AG09319 (cell line): ENCODE results near the gene ANAPC16.
"Not testable (repeated sequence)": the region's sequence is repeated elsewhere in the genome, so short reads cannot be mapped to it uniquely, and the experiment has no call there.

Experiments used
- DNase-seq: peaks from one replicate; pipeline ENCODE4 v3.0.0-alpha.2; 2010; ENCODE audit warnings: low read depth; ENCODE audit errors: extremely low read depth
- CTCF ChIP-seq: IDR thresholded peaks from 2 replicates; pipeline ENCODE4 v1.5.1; 2011; ENCODE audit warnings: low read depth, mild to moderate bottlenecking, inconsistent platforms, low read length, moderate library complexity

ANAPC16 gene

GRCh38 chr10:72194949-72195348 lies 20.9 kb upstream of the ANAPC16 start:
- no peak for DNase-seq

DNA sequence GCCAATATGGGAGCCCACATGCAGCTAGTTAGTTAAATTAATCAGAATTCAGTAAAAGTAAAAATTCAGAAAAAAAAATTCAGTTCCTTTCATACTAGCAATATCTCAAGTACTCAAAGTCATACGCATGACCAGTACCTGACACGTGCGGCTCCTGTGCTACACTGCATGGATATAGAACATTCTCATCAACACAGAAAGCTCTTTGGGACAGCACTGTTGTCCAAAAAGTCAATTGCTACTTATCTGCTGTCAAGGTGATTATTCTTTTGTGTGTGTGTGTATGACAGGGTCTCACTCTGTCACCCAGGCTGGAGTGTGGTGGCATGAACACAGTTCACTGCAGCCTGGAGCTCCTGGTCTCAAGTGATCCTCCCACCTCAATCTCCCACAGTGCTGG lies 14.9 kb upstream of the ANAPC16 start:
- no peak for DNase-seq
- TF ChIP-seq CTCF = no peak

More at GRCh38 chr10:72194949-72195348, 20.9 kb upstream of the ANAPC16 start:
- TF ChIP-seq CTCF = no peak

- TF ChIP-seq CTCF = no peak
- DNase-seq = no peak
Observed at GRCh38 chr10:72201293-72201692, 14.5 kb upstream of the ANAPC16 start.

DNA sequence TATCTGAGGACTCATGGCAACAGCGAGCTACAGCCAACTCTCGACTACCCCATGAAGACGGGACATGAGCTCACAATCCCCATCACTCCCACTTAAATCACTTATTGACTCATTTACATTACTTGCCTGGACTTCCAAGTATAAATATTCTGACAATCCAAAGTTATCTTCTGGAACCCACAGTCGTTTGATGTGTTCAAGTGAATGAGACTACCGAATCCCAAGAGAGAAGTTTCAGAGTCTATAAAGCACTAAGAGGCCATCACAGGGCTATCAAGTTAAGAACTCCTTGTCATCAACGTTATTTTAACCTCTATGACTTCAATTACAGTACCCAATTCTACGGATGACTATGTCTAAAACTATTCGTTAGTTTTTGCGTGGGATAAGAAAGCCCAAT lies 11.5 kb upstream of the ANAPC16 start:
- no peak for TF ChIP-seq CTCF
- DNase-seq = no peak

DNA sequence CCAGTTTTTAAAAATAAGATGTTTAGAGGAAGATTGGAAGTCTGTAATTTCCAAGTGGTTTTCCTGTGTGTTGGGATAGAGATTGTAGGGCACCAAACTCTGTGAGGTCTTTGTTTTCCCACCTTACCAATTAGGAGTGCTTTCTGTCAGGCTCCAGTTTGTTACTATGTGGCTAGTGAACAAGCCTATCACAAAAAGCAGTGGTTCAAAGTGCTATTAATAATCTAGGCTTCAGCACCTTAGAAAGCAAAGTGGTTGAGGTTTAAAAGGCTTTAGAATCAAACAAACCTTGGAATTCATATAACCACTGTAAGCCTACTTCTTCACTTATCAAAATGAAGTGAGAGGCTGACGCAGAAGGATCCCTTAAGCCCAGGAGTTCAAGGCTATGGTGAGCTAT lies 11.1 kb upstream of the ANAPC16 start:
- DNase-seq = no peak
- no peak for TF ChIP-seq CTCF

DNA sequence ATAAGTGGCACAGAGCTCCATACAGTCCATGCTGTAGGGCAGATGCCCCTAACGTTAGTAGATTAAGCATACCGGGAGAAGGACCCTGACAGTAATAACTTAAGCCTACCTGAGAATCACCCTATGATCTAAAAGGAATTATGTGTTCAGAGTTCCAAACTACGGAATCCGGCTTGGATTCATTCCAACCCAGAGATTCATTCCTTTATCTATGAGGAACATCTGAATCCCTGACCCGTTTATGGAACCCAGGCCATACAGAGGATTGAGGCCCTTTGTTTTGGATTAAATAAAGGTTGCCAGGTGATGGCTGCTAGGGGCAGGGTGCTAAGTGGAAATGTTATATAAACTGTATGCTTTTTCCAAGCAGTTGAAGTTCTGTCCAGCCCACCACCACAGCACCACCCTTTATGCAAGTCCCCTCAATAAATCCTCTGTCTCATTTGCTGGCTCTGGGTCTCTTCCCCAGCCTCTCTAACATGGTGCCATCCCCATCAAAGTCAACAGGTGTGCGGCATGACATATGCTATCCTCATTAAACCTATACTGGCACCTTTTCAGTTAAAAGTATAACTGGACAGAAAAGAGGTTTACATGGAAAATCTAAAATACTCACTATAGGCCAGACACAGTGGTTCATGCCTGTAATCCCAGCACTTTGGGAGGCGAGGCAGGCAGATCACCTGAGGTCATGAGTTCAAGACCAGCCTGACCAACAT lies 9.1 kb upstream of the ANAPC16 start:
- no peak for DNase-seq

GRCh38 chr10:72208526-72208925 lies 7.3 kb upstream of the ANAPC16 start:
- not testable (repeated sequence) for DNase-seq

More for the DNA sequence above, 9.1 kb upstream of the ANAPC16 start:
- no peak for TF ChIP-seq CTCF

DNA sequence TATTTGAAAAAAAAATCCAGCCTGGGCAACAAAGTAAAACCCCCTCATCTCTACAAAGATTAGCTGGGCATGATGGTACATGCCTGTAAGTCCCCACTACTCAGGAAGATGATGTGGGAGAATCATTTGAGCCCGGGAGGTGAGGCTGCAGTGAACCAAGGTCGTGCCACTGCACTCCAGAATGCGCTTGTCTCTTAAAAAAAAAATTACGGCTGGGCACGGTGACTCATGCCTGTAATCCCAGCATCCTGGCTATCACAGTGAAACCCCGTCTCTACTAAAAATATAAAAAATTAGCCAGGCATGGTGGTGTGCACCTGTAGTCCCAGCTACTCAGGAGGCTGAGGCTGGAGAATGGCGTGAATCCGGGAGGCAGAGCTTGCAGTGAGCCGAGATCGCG lies 4.4 kb upstream of the ANAPC16 start:
- DNase-seq = not testable (repeated sequence)

- not testable (repeated sequence) for DNase-seq
Observed at GRCh38 chr10:72211832-72212231, 4.0 kb upstream of the ANAPC16 start.
